NCI-H2227 treated with DMSO at 0.1 percent for 48 hours (cell line): ENCODE results near the gene CRTC1.

Experiments
- DNase-seq: peaks from one replicate; lab custom pipeline; 2025; lab: John Stamatoyannopoulos, UW

CRTC1 gene

GRCh38 chr19:18653853-18654252, 29.6 kb upstream of the CRTC1 start:
- DNase-seq: no peak

- no peak for DNase-seq
These were observed 29.0 kb upstream of the CRTC1 start for GRCh38 chr19:18654469-18654868.

- no peak for DNase-seq
These were observed 28.2 kb upstream of the CRTC1 start for GRCh38 chr19:18655173-18655844.

- no peak for DNase-seq
These were observed 27.0 kb upstream of the CRTC1 start for GRCh38 chr19:18656337-18657086.

- no peak for DNase-seq
These were observed 25.7 kb upstream of the CRTC1 start for GRCh38 chr19:18657590-18658365.

- DNase-seq: no peak
These were observed 25.1 kb upstream of the CRTC1 start for GRCh38 chr19:18658366-18658855.

- no peak for DNase-seq
These were observed 24.0 kb upstream of the CRTC1 start for GRCh38 chr19:18659281-18660050.

GRCh38 chr19:18660051-18660910, 23.2 kb upstream of the CRTC1 start:
- DNase-seq: no peak

GRCh38 chr19:18660939-18661670, 22.4 kb upstream of the CRTC1 start:
- no peak for DNase-seq

- DNase-seq: no peak
These were observed 20.3 kb upstream of the CRTC1 start for GRCh38 chr19:18662972-18663732.

GRCh38 chr19:18663940-18664530, 19.4 kb upstream of the CRTC1 start:
- no peak for DNase-seq

GRCh38 chr19:18665771-18666202, 17.7 kb upstream of the CRTC1 start:
- DNase-seq: no peak

GRCh38 chr19:18666317-18666716, 17.2 kb upstream of the CRTC1 start:
- no peak for DNase-seq

- no peak for DNase-seq
These were observed 16.7 kb upstream of the CRTC1 start for GRCh38 chr19:18666784-18667183.

GRCh38 chr19:18667531-18668251, 15.8 kb upstream of the CRTC1 start:
- DNase-seq: no peak

- no peak for DNase-seq
These were observed 15.2 kb upstream of the CRTC1 start for GRCh38 chr19:18668252-18668631.

- DNase-seq: no peak
These were observed 14.5 kb upstream of the CRTC1 start for GRCh38 chr19:18668744-18669523.

- DNase-seq: no peak
These were observed 14.0 kb upstream of the CRTC1 start for GRCh38 chr19:18669524-18669817.
